ENCODE data around the gene RPAP2.
"Not testable (repeated sequence)": the region's sequence is repeated elsewhere in the genome, so short reads cannot be mapped to it uniquely, and the experiment has no call there.

The RPAP2 gene

GRCh38 chr1:92323473-92324453 lies 24.9 kb downstream of the RPAP2 start:
- DNase-seq = no peak

- DNase-seq = no peak
These were observed 25.9 kb downstream of the RPAP2 start for GRCh38 chr1:92324784-92325183.

GRCh38 chr1:92326681-92327080 lies 27.8 kb downstream of the RPAP2 start:
- DNase-seq = no peak

- DNase-seq = no peak
These were observed 28.9 kb downstream of the RPAP2 start for GRCh38 chr1:92327794-92328193.

GRCh38 chr1:92329347-92330129 lies 30.7 kb downstream of the RPAP2 start:
- DNase-seq = no peak

GRCh38 chr1:92333668-92334067 lies 34.8 kb downstream of the RPAP2 start:
- no peak for DNase-seq

- no peak for DNase-seq
These were observed 41.3 kb downstream of the RPAP2 start for GRCh38 chr1:92340154-92340553.

- no peak for DNase-seq
These were observed 43.5 kb downstream of the RPAP2 start for GRCh38 chr1:92342401-92342800.

GRCh38 chr1:92343061-92343460 lies 44.2 kb downstream of the RPAP2 start:
- no peak for DNase-seq

- no peak for DNase-seq
These were observed 48.2 kb downstream of the RPAP2 start for GRCh38 chr1:92346866-92347640.

GRCh38 chr1:92352856-92353255 lies 54.0 kb downstream of the RPAP2 start:
- DNase-seq = no peak

GRCh38 chr1:92354259-92354658 lies 55.4 kb downstream of the RPAP2 start:
- DNase-seq = no peak

- DNase-seq = no peak
These were observed 58.1 kb downstream of the RPAP2 start for GRCh38 chr1:92356956-92357355.

- DNase-seq = not testable (repeated sequence)
These were observed 60.5 kb downstream of the RPAP2 start for GRCh38 chr1:92359382-92359781.

- no peak for DNase-seq
These were observed 61.1 kb downstream of the RPAP2 start for GRCh38 chr1:92359986-92360385.

GRCh38 chr1:92362970-92363369 lies 64.1 kb downstream of the RPAP2 start:
- DNase-seq = no peak

GRCh38 chr1:92363401-92363800 lies 64.5 kb downstream of the RPAP2 start:
- DNase-seq = no peak

GRCh38 chr1:92365378-92366039 lies 66.7 kb downstream of the RPAP2 start:
- no peak for DNase-seq

GRCh38 chr1:92366040-92366395 lies 67.2 kb downstream of the RPAP2 start:
- no peak for DNase-seq

- no peak for DNase-seq
These were observed 68.6 kb downstream of the RPAP2 start for GRCh38 chr1:92367496-92367895.

- DNase-seq = no peak
These were observed 73.3 kb downstream of the RPAP2 start for GRCh38 chr1:92372164-92372563.

- DNase-seq = no peak
These were observed 75.4 kb downstream of the RPAP2 start for GRCh38 chr1:92374223-92374622.

GRCh38 chr1:92376345-92376744 lies 77.5 kb downstream of the RPAP2 start:
- DNase-seq = no peak

Data from COR-L47 (cell line).